ENCODE results near the gene TSPAN19.
A peak's percentile ranks its signal among the peaks of the same experiment; 100 is the strongest.
"Not testable (repeated sequence)": the region's sequence is repeated elsewhere in the genome, so short reads cannot be mapped to it uniquely, and the experiment has no call there.

Gene TSPAN19

GRCh38 chr12:85036234-85036707, at the start of gene TSPAN19, which contains the start of gene LRRIQ1:
Gene TSPAN19, minus strand, starts transcription at chr12:85036277. Its CDS starts 6,331 bp downstream, at chr12:85029946.
Gene LRRIQ1, plus strand, starts transcription at chr12:85036351. Its CDS starts 1,826 bp downstream, at chr12:85038177.
- DNase-seq (ENCODE audit: low read depth), result peak; percentile 89

- no peak for DNase-seq (ENCODE audit: low read depth)
These were observed 49.0 kb upstream of the TSPAN19 start for GRCh38 chr12:85085066-85085465.

- peak; percentile 95 for DNase-seq (ENCODE audit: low read depth)
These were observed 40.8 kb upstream of the TSPAN19 start for GRCh38 chr12:85076688-85077430.

- no peak for DNase-seq (ENCODE audit: low read depth)
These were observed 36.7 kb upstream of the TSPAN19 start for GRCh38 chr12:85072826-85073225.

GRCh38 chr12:85065837-85066482, 29.9 kb upstream of the TSPAN19 start:
- DNase-seq (ENCODE audit: low read depth), result no peak

GRCh38 chr12:85060916-85061315, 24.8 kb upstream of the TSPAN19 start:
- DNase-seq (ENCODE audit: low read depth), result no peak

GRCh38 chr12:85059594-85059993, 23.5 kb upstream of the TSPAN19 start:
- DNase-seq (ENCODE audit: low read depth), result no peak

GRCh38 chr12:85058339-85058738, 22.3 kb upstream of the TSPAN19 start:
- DNase-seq (ENCODE audit: low read depth), result no peak

- peak; percentile 50 for DNase-seq (ENCODE audit: low read depth)
These were observed 21.4 kb upstream of the TSPAN19 start for GRCh38 chr12:85057370-85057963.

GRCh38 chr12:85043829-85044228, 7.8 kb upstream of the TSPAN19 start:
- DNase-seq (ENCODE audit: low read depth), result no peak

GRCh38 chr12:85041395-85041794, 5.3 kb upstream of the TSPAN19 start:
- DNase-seq (ENCODE audit: low read depth), result no peak

GRCh38 chr12:85036733-85037132, 656 bp upstream of the TSPAN19 start:
- DNase-seq (ENCODE audit: low read depth), result no peak

- peak; percentile 34 for DNase-seq (ENCODE audit: low read depth)
These were observed 6.6 kb downstream of the TSPAN19 start for GRCh38 chr12:85029456-85029855.

GRCh38 chr12:85018098-85018497, 18.0 kb downstream of the TSPAN19 start:
- peak; percentile 19 for DNase-seq (ENCODE audit: low read depth)

- no peak for DNase-seq (ENCODE audit: low read depth)
These were observed 18.5 kb downstream of the TSPAN19 start for GRCh38 chr12:85017618-85018017.

GRCh38 chr12:85017133-85017532, 18.9 kb downstream of the TSPAN19 start:
- DNase-seq (ENCODE audit: low read depth), result no peak

- peak; percentile 98 for DNase-seq (ENCODE audit: low read depth)
These were observed 19.7 kb downstream of the TSPAN19 start for GRCh38 chr12:85016413-85016812.

- peak; percentile 78 for DNase-seq (ENCODE audit: low read depth)
These were observed 28.2 kb downstream of the TSPAN19 start for GRCh38 chr12:85007836-85008235.

- no peak for DNase-seq (ENCODE audit: low read depth)
These were observed 29.9 kb downstream of the TSPAN19 start for GRCh38 chr12:85006206-85006605.

GRCh38 chr12:85005615-85006014, 30.5 kb downstream of the TSPAN19 start:
- no peak for DNase-seq (ENCODE audit: low read depth)

- DNase-seq (ENCODE audit: low read depth), result not testable (repeated sequence)
These were observed 31.0 kb downstream of the TSPAN19 start for GRCh38 chr12:85005047-85005446.

GRCh38 chr12:85004204-85004603, 31.9 kb downstream of the TSPAN19 start:
- DNase-seq (ENCODE audit: low read depth), result no peak

- no peak for DNase-seq (ENCODE audit: low read depth)
These were observed 33.2 kb downstream of the TSPAN19 start for GRCh38 chr12:85002778-85003296.

All from iris pigment epithelial cell (primary cell).